Panc1 (cell line): Measurements from ENCODE around the gene VAPB.

ENCODE experiments used
- POLR2AphosphoS5 ChIP-seq: IDR thresholded peaks from 2 replicates; pipeline ENCODE4 v1.6.1; 2012; ENCODE audit warnings: mild to moderate bottlenecking, low read depth, low read length, moderate library complexity
- REST ChIP-seq, 2 experiments: IDR thresholded peaks; 2 replicates each; pipeline ENCODE4 v1.6.1; 2011 to 2012; ENCODE audit warnings: low read depth in 2 of 2, control low read depth in 1 of 2, low read length in 1 of 2, mild to moderate bottlenecking in 1 of 2, moderate library complexity in 1 of 2; ENCODE audit not compliant: insufficient read depth in 1 of 2
- SIN3A ChIP-seq: IDR thresholded peaks from 2 replicates; pipeline ENCODE4 v1.6.1; 2012; ENCODE audit warnings: low read depth, mild to moderate bottlenecking, low read length, moderate library complexity, borderline replicate concordance; ENCODE audit not compliant: insufficient read depth
- TF ChIP-seq, protein P1 (sequence below): fragments of 450-650 bp; IDR thresholded peaks from 2 replicates; pipeline ENCODE4 v1.5.1; 2017; ENCODE audit warnings: mild to moderate bottlenecking

DNA sequence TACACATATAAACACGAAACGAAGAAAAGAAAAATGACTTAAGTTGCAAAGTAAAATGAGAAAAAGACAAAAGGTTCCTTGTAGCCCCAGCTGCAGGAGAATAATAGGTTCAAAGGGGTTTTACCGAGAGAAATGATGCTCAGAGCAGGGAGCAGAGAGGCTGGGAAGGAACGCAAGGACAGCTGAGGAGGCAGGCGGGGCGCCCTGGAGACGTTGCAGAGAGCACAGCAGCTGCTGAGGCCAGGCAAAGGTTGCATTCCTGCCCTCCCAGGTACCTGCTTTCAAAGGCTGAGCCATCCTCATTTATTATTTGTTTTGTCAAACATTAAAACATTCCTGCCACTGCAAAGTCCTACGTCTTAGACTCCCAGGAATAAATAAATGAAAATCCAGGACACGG, 16.2 kb upstream of the VAPB start:
- no peak for TF ChIP-seq POLR2AphosphoS5
- TF ChIP-seq, protein P1, sequence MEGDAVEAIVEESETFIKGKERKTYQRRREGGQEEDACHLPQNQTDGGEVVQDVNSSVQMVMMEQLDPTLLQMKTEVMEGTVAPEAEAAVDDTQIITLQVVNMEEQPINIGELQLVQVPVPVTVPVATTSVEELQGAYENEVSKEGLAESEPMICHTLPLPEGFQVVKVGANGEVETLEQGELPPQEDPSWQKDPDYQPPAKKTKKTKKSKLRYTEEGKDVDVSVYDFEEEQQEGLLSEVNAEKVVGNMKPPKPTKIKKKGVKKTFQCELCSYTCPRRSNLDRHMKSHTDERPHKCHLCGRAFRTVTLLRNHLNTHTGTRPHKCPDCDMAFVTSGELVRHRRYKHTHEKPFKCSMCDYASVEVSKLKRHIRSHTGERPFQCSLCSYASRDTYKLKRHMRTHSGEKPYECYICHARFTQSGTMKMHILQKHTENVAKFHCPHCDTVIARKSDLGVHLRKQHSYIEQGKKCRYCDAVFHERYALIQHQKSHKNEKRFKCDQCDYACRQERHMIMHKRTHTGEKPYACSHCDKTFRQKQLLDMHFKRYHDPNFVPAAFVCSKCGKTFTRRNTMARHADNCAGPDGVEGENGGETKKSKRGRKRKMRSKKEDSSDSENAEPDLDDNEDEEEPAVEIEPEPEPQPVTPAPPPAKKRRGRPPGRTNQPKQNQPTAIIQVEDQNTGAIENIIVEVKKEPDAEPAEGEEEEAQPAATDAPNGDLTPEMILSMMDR = no peak
- TF ChIP-seq REST (IDR thresholded peaks at IDR 0.05; ENCODE audit: insufficient read depth in 1 of 2, low read depth in 2 of 2, low read length in 1 of 2) = no peak
- no peak for TF ChIP-seq SIN3A
